Fibroblast of lung (primary cell): Measurements from ENCODE around the gene NR4A1. TPM values are rescaled to one million over a fixed set of nuclear protein-coding genes. Genes with fewer than 3 reads are reported as not detected.

ENCODE experiments used
- DNase-seq, 2 donors: peaks; one replicate each; pipeline versions ENCODE4 v3.0.0 to v3.0.0-alpha.2; 2010; ENCODE audit warnings: low read depth in 2 of 2
- H2AFZ ChIP-seq: 2 replicates; pipeline ENCODE4 v1.5.1; 2012; ENCODE audit warnings: low read length, control low read depth, inconsistent platforms
- H3K27ac ChIP-seq: 2 replicates; pipeline ENCODE4 v1.5.1; 2011; ENCODE audit warnings: low read length, control low read depth; ENCODE audit not compliant: insufficient read depth
- H3K27me3 ChIP-seq: 2 replicates; pipeline ENCODE4 v1.5.1; 2011; ENCODE audit warnings: mild to moderate bottlenecking, low read length; ENCODE audit not compliant: control insufficient read depth, insufficient read depth
- H3K36me3 ChIP-seq: 2 replicates; pipeline ENCODE4 v1.5.1; 2011; ENCODE audit warnings: low read length; ENCODE audit not compliant: control insufficient read depth, insufficient read depth
- H3K4me1 ChIP-seq: 2 replicates; pipeline ENCODE4 v1.5.1; 2011; ENCODE audit warnings: low read length; ENCODE audit not compliant: control insufficient read depth, insufficient read depth; ENCODE audit errors: extremely low read depth
- H3K4me2 ChIP-seq: 2 replicates; pipeline ENCODE4 v1.5.1; 2011; ENCODE audit warnings: low read length, control low read depth; ENCODE audit not compliant: insufficient read depth; ENCODE audit errors: extremely low read depth
- H3K4me3 ChIP-seq, 4 experiments: fragments of 200-600 bp in 1 of 4; sonication (generic) in 1 of 4; replicated peaks in 1 of 4; 2 replicates each; pipeline ENCODE4 v1.5.1; 2011 to 2016; ENCODE audit warnings: low read length in 4 of 4, low read depth in 3 of 4, mild to moderate bottlenecking in 3 of 4, control low read depth in 2 of 4, inconsistent platforms in 1 of 4, mixed read lengths in 1 of 4; ENCODE audit not compliant: insufficient read depth in 1 of 4; ENCODE audit errors: control extremely low read depth in 1 of 4
- H3K79me2 ChIP-seq: 2 replicates; pipeline ENCODE4 v1.5.1; 2012; ENCODE audit warnings: mild to moderate bottlenecking, low read length, inconsistent platforms; ENCODE audit not compliant: control insufficient read depth, insufficient read depth
- H3K9ac ChIP-seq: 2 replicates; pipeline ENCODE4 v1.5.1; 2011; ENCODE audit warnings: mild to moderate bottlenecking, low read length, control low read depth; ENCODE audit not compliant: insufficient read depth
- H3K9me3 ChIP-seq: 2 replicates; pipeline ENCODE4 v1.5.1; 2012; ENCODE audit warnings: low read depth, low read length; ENCODE audit not compliant: control insufficient read depth, insufficient read depth
- H4K20me1 ChIP-seq: 2 replicates; pipeline ENCODE4 v1.5.1; 2011; ENCODE audit warnings: low read length; ENCODE audit not compliant: control insufficient read depth, insufficient read depth; ENCODE audit errors: extremely low read depth
- EZH2 ChIP-seq: IDR thresholded peaks from 2 replicates; pipeline ENCODE4 v1.5.1; 2012; ENCODE audit warnings: low read length, control low read depth, mild to moderate bottlenecking; ENCODE audit errors: missing control alignments
- polyA plus RNA-seq, 2 donors: library from polyadenylated mRNA; depleted of rRNA in 1 of 2; stranded (reverse) in 1 of 2; unstranded in 1 of 2; fragments of >200 nt; gene quantifications; 2 replicates each; pipeline ENCODE4 v1.2.1, GENCODE V29; 2011 to 2012; ENCODE audit warnings: missing spikeins in 1 of 2
- total RNA-seq: library from RNA; depleted of rRNA; stranded (reverse); fragments of >200 nt; gene quantifications from 2 replicates; pipeline ENCODE4 v1.2.1, GENCODE V29; 2014
- TF ChIP-seq, protein P1 (sequence below), 2 donors: IDR thresholded peaks in 1 of 2; conservative IDR thresholded peaks in 1 of 2; 1 replicate in 1 of 2; 2 replicates in 1 of 2; pipeline ENCODE4 v1.5.1; 2011 to 2012; ENCODE audit warnings: low read length in 2 of 2, control low read depth in 1 of 2, inconsistent platforms in 1 of 2, low read depth in 1 of 2, mild to moderate bottlenecking in 1 of 2

Gene NR4A1
- total and polyA plus RNA-seq, 2 donors (not counting 1 experiment from before 2014, with no cell fraction given) = 3.8 to 4.1 TPM

GRCh38 chr12:52027085-52027843 is 24.0 kb upstream of the NR4A1 start:
- no peak overlapping the region for H2AFZ ChIP-seq
- no peak overlapping the region for H3K9ac ChIP-seq
- H3K27me3 ChIP-seq = no peaks in the 10 kb centered on the region
- H3K9me3 ChIP-seq = no peaks in the 10 kb centered on the region
- no peak overlapping the region for H3K27ac ChIP-seq
- H4K20me1 ChIP-seq = no peaks in the 10 kb centered on the region
- peaks cover 10% of the 10 kb centered on the region for H3K4me1 ChIP-seq
- H3K4me3 ChIP-seq = no peak overlapping the region
- H3K4me2 ChIP-seq = no peak overlapping the region
- H3K79me2 ChIP-seq = no peaks in the 10 kb centered on the region
- DNase-seq = no peak
- TF ChIP-seq, protein P1, sequence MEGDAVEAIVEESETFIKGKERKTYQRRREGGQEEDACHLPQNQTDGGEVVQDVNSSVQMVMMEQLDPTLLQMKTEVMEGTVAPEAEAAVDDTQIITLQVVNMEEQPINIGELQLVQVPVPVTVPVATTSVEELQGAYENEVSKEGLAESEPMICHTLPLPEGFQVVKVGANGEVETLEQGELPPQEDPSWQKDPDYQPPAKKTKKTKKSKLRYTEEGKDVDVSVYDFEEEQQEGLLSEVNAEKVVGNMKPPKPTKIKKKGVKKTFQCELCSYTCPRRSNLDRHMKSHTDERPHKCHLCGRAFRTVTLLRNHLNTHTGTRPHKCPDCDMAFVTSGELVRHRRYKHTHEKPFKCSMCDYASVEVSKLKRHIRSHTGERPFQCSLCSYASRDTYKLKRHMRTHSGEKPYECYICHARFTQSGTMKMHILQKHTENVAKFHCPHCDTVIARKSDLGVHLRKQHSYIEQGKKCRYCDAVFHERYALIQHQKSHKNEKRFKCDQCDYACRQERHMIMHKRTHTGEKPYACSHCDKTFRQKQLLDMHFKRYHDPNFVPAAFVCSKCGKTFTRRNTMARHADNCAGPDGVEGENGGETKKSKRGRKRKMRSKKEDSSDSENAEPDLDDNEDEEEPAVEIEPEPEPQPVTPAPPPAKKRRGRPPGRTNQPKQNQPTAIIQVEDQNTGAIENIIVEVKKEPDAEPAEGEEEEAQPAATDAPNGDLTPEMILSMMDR (conservative IDR thresholded peaks at IDR 0.05 in 1 of 2, IDR thresholded peaks at IDR 0.05 in 1 of 2; ENCODE audit: low read depth in 1 of 2, low read length in 2 of 2) = no peak
- no peak for TF ChIP-seq EZH2
- H3K36me3 ChIP-seq = no peaks in the 10 kb centered on the region

- Histone ChIP-seq H3K79me2 (no peaks in the 10 kb centered on the region), H3K9ac (no peak overlapping the region), H3K27ac (no peak overlapping the region), H3K4me1 (peaks cover 15% of the 10 kb centered on the region), H3K36me3 (no peaks in the 10 kb centered on the region), H4K20me1 (no peaks in the 10 kb centered on the region), H3K4me3 (no peak overlapping the region), H3K4me2 (no peak overlapping the region), H3K27me3 (no peaks in the 10 kb centered on the region), H2AFZ (no peak overlapping the region), H3K9me3 (no peaks in the 10 kb centered on the region)
- no peak for TF ChIP-seq EZH2
- TF ChIP-seq, protein P1 (conservative IDR thresholded peaks at IDR 0.05 in 1 of 2, IDR thresholded peaks at IDR 0.05 in 1 of 2; ENCODE audit: low read depth in 1 of 2, low read length in 2 of 2) = no peak
- DNase-seq = no peak
Measured at GRCh38 chr12:52029685-52030084, 21.6 kb upstream of the NR4A1 start.

GRCh38 chr12:52032446-52032803 is 18.8 kb upstream of the NR4A1 start:
- TF ChIP-seq, protein P1 (conservative IDR thresholded peaks at IDR 0.05 in 1 of 2, IDR thresholded peaks at IDR 0.05 in 1 of 2; ENCODE audit: low read depth in 1 of 2, low read length in 2 of 2) = no peak
- TF ChIP-seq EZH2 = no peak
- Histone ChIP-seq H3K27ac (peak overlapping the region; percentile 80), H3K4me1 (peaks cover 11% of the 10 kb centered on the region), H3K36me3 (no peaks in the 10 kb centered on the region), H4K20me1 (no peaks in the 10 kb centered on the region), H3K4me3 (peak overlapping the region; percentile 5 to 55 (median 32)), H3K9ac (peak overlapping the region; percentile 60), H3K79me2 (no peaks in the 10 kb centered on the region), H3K27me3 (no peaks in the 10 kb centered on the region), H3K9me3 (no peaks in the 10 kb centered on the region), H3K4me2 (peak overlapping the region; percentile 79), H2AFZ (no peak overlapping the region)
- DNase-seq = peak; percentile 77 to 89
